ENCODE measurements around the gene POLD4.

- TF ChIP-seq CTCF (IDR thresholded peaks at IDR 0.05 in 4 of 5, conservative IDR thresholded peaks at IDR 0.05 in 1 of 5) = no peak
- no peak for TF ChIP-seq POLR2A (IDR thresholded peaks at IDR 0.05)
These were observed 32.0 kb downstream of the POLD4 start for GRCh38 chr11:67321313-67321871.
